ENCODE results near the gene METTL13.

DNA sequence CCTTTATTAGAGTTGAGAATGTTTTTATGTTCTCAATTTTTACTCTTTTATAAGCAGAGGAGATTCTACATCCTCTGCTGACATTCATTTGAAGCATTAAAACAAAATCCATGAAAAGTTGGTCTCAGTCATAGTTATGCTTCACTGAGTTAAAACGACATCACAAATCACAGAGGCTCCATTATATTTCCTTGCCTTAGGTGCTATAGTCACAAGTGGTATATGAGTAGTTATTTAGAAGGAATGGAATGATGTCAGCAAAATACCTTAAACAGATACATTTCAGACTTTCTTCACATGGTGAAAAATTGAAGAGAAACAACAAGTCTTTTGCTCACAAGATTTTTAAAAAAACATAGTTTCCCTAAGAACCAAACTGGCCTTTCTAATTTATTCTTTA lies 11.7 kb upstream of the METTL13 start:
- TF ChIP-seq, protein P1, sequence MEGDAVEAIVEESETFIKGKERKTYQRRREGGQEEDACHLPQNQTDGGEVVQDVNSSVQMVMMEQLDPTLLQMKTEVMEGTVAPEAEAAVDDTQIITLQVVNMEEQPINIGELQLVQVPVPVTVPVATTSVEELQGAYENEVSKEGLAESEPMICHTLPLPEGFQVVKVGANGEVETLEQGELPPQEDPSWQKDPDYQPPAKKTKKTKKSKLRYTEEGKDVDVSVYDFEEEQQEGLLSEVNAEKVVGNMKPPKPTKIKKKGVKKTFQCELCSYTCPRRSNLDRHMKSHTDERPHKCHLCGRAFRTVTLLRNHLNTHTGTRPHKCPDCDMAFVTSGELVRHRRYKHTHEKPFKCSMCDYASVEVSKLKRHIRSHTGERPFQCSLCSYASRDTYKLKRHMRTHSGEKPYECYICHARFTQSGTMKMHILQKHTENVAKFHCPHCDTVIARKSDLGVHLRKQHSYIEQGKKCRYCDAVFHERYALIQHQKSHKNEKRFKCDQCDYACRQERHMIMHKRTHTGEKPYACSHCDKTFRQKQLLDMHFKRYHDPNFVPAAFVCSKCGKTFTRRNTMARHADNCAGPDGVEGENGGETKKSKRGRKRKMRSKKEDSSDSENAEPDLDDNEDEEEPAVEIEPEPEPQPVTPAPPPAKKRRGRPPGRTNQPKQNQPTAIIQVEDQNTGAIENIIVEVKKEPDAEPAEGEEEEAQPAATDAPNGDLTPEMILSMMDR (IDR thresholded peaks at IDR 0.05; ENCODE audit: insufficient read depth, low read depth, low read length), result no peak
- TF ChIP-seq EZH2 (IDR thresholded peaks at IDR 0.05; ENCODE audit: insufficient read depth, low read length), result no peak

Data from astrocyte (in vitro differentiated cells and primary cell).